Panc1 (cell line): Measurements from ENCODE around the gene COQ5.

Experiments used
- CTCF ChIP-seq: fragments of 450-650 bp; IDR thresholded peaks from 2 replicates; pipeline ENCODE4 v1.5.1; 2017; ENCODE audit warnings: mild to moderate bottlenecking
- POLR2AphosphoS5 ChIP-seq: IDR thresholded peaks from 2 replicates; pipeline ENCODE4 v1.6.1; 2012; ENCODE audit warnings: mild to moderate bottlenecking, low read depth, low read length, moderate library complexity
- REST ChIP-seq, 2 experiments: IDR thresholded peaks; 2 replicates each; pipeline ENCODE4 v1.6.1; 2011 to 2012; ENCODE audit warnings: low read depth in 2 of 2, control low read depth in 1 of 2, low read length in 1 of 2, mild to moderate bottlenecking in 1 of 2, moderate library complexity in 1 of 2; ENCODE audit not compliant: insufficient read depth in 1 of 2

- TF ChIP-seq CTCF (no peak), POLR2AphosphoS5 (no peak), REST (IDR thresholded peaks at IDR 0.05; ENCODE audit: insufficient read depth in 1 of 2, low read depth in 2 of 2, low read length in 1 of 2) (no peak)
Observed at GRCh38 chr12:120475643-120476042, 53.3 kb downstream of the COQ5 start.
